ENCODE measurements around the gene SPINK4.

- TF ChIP-seq CTCF (optimal IDR thresholded peaks at IDR 0.05 in 1 of 3, IDR thresholded peaks at IDR 0.05 in 1 of 3, conservative IDR thresholded peaks at IDR 0.05 in 1 of 3; ENCODE audit: extremely low read depth in 1 of 3, insufficient read depth in 2 of 3, low read length in 3 of 3) (no peak), EZH2 (IDR thresholded peaks at IDR 0.05; ENCODE audit: low read length) (no peak)
Measured at GRCh38 chr9:33256236-33256635, 16.3 kb downstream of the SPINK4 start.
